Measurements from ENCODE around the gene ZBTB49.

Gene ZBTB49

DNA sequence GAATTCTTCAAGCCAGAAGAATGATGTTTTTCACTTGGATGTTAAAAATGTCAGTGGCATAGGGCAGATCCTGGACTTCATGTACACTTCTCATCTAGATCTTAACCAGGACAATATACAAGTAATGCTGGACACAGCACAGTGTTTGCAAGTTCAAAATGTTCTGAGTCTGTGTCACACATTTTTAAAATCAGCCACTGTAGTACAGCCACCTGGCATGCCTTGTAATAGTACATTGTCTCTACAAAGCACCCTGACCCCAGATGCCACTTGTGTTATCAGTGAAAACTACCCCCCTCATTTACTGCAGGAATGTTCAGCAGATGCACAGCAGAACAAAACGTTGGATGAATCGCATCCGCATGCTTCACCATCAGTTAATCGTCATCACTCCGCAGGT is 11.9 kb downstream of the ZBTB49 start:
- no peaks in the 10 kb centered on the region for H3K27me3 ChIP-seq (ENCODE audit: insufficient read depth, low read depth, severe bottlenecking)
- H3K9me3 ChIP-seq (ENCODE audit: severe bottlenecking), result no peaks in the 10 kb centered on the region
- no peak for DNase-seq
- TF ChIP-seq, protein P1, sequence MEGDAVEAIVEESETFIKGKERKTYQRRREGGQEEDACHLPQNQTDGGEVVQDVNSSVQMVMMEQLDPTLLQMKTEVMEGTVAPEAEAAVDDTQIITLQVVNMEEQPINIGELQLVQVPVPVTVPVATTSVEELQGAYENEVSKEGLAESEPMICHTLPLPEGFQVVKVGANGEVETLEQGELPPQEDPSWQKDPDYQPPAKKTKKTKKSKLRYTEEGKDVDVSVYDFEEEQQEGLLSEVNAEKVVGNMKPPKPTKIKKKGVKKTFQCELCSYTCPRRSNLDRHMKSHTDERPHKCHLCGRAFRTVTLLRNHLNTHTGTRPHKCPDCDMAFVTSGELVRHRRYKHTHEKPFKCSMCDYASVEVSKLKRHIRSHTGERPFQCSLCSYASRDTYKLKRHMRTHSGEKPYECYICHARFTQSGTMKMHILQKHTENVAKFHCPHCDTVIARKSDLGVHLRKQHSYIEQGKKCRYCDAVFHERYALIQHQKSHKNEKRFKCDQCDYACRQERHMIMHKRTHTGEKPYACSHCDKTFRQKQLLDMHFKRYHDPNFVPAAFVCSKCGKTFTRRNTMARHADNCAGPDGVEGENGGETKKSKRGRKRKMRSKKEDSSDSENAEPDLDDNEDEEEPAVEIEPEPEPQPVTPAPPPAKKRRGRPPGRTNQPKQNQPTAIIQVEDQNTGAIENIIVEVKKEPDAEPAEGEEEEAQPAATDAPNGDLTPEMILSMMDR (IDR thresholded peaks at IDR 0.05; ENCODE audit: low read depth, low read length), result no peak
- H3K4me3 ChIP-seq (ENCODE audit: low read depth, low read length), result no peak overlapping the region
- peaks cover 17% of the 10 kb centered on the region for H3K36me3 ChIP-seq
- no peak overlapping the region for H3K27ac ChIP-seq

DNA sequence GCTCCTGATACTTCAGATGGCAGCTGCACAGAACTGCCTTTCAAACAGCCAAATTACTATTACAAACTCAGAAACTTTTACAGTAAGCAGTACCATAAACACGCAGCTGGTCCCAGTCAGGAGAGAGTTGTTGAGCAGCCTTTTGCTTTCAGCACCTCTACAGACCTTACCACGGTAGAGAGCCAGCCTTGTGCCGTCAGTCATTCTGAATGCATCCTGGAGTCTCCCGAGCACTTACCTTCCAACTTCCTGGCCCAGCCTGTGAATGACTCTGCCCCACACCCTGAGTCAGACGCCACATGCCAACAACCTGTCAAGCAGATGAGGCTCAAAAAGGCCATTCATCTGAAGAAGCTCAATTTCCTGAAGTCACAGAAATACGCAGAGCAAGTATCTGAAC is 12.4 kb downstream of the ZBTB49 start:
- Histone ChIP-seq H3K27me3 (ENCODE audit: insufficient read depth, low read depth, severe bottlenecking) (no peaks in the 10 kb centered on the region), H3K36me3 (peaks cover 17% of the 10 kb centered on the region), H3K4me3 (ENCODE audit: low read depth, low read length) (no peak overlapping the region), H3K27ac (no peak overlapping the region), H3K9me3 (ENCODE audit: severe bottlenecking) (no peaks in the 10 kb centered on the region)
- DNase-seq, result no peak
- TF ChIP-seq, protein P1 (IDR thresholded peaks at IDR 0.05; ENCODE audit: low read depth, low read length), result no peak

DNA sequence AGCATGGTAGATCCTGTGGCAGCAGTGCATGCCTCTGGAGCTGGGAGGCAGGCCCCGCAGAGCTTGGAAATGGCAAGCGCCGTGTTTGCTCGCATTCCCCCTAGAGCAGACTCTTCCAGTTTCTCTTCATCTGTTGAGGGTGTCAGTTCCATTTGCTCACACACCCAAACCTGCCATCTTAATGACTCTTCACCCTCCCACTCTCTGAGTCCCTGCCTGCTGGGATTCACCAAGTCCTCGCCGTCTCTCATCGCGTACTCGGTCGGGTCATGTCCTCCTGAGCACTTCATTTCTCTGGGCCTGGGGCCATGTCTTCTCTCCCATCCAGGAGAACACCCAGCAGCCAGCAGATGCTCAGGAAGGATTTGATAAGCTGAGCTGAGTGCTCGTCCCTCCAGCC is 16.9 kb downstream of the ZBTB49 start:
- Histone ChIP-seq H3K4me3 (ENCODE audit: low read depth, low read length) (no peak overlapping the region), H3K9me3 (ENCODE audit: severe bottlenecking) (no peaks in the 10 kb centered on the region), H3K27ac (no peak overlapping the region), H3K27me3 (ENCODE audit: insufficient read depth, low read depth, severe bottlenecking) (no peaks in the 10 kb centered on the region), H3K36me3 (peaks cover 16% of the 10 kb centered on the region)
- DNase-seq, result no peak
- TF ChIP-seq, protein P1 (IDR thresholded peaks at IDR 0.05; ENCODE audit: low read depth, low read length), result no peak

DNA sequence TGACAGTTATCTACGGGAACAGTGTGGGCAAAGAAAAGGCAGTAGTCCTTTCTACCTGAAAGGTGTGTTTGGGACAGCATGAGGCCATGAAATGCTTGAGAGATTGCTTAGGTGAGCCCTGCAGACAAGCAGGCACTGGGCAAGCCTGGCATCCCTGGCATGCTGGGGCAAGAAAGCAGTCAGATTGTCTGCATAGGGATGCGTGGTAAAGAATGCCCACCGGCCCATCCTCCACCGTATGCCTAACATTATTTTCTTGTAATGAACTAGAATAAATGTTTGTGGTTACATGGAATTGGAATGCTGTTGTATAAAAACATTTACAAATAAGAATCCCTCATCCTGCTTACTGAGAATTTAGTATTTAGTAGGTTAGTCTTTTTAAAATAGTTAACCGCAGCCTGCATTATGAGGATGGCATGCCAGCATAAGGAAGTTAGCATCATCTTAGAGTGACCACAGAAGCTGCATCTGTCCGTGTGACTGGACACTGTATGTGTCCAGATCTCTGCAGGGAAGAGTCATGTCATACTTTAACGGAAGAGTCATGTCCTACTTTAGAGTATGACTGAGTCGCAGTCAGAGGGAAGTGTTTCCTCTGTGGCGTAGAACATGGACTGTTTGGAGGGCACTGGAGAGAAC is 18.9 kb downstream of the ZBTB49 start:
- Histone ChIP-seq H3K27ac (no peak overlapping the region), H3K9me3 (ENCODE audit: severe bottlenecking) (no peaks in the 10 kb centered on the region), H3K36me3 (peaks cover 18% of the 10 kb centered on the region), H3K4me3 (ENCODE audit: low read depth, low read length) (no peak overlapping the region), H3K27me3 (ENCODE audit: insufficient read depth, low read depth, severe bottlenecking) (no peaks in the 10 kb centered on the region)
- TF ChIP-seq, protein P1 (IDR thresholded peaks at IDR 0.05; ENCODE audit: low read depth, low read length), result no peak
- DNase-seq, result no peak

DNA sequence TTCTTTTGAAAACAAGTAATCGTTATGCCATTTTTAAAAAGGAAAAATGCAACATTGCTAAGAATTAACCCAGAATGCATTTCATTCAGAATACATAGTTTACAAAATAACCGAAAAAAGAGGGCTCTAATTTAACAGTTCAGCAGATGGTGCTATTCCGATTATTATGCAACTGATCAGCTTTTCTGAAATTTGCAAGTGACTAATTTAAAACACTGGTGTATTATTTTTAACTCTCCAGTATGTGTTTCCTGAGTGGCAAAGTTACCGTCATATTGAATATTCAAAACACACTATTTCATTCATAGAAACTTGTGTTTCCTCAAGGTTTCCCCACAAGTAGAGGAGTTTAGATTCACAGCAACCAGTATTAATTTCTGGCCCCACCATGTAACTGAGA is 21.1 kb downstream of the ZBTB49 start:
- no peak overlapping the region for H3K4me3 ChIP-seq (ENCODE audit: low read depth, low read length)
- DNase-seq, result no peak
- peaks cover 25% of the 10 kb centered on the region for H3K36me3 ChIP-seq
- H3K9me3 ChIP-seq (ENCODE audit: severe bottlenecking), result no peaks in the 10 kb centered on the region
- H3K27me3 ChIP-seq (ENCODE audit: insufficient read depth, low read depth, severe bottlenecking), result no peaks in the 10 kb centered on the region
- H3K27ac ChIP-seq, result no peak overlapping the region
- TF ChIP-seq, protein P1 (IDR thresholded peaks at IDR 0.05; ENCODE audit: low read depth, low read length), result no peak
